Endothelial cell of umbilical vein (primary cell): Measurements from ENCODE around the gene ZDHHC22. TPM values are rescaled to one million over a fixed set of nuclear protein-coding genes. Genes with fewer than 3 reads are reported as not detected.

ENCODE experiments used
- BruUV-seq: library from RNA; stranded (reverse); fragments of 400-500 nt; replicated peaks from 2 replicates; lab custom pipeline; 2021; lab: Mats Ljungman, UMichigan
- CTCF ChIA-PET: fragments of 300-600, 350-600 bp; sonication (Branson Sonifier 250); formaldehyde crosslinking; loops from one replicate; lab custom pipeline; 2021; ENCODE audit warnings: antibody characterized with exemption, inconsistent platforms; lab: Charles Lee
- POLR2A ChIA-PET: fragments of 300-600, 350-600 bp; sonication (Branson Sonifier 250); formaldehyde crosslinking; loops from one replicate; lab custom pipeline; 2021; ENCODE audit warnings: antibody characterized with exemption, inconsistent platforms; lab: Charles Lee
- DNase-seq: peaks from one replicate; pipeline ENCODE4 v3.0.0-alpha.2; 2011; ENCODE audit warnings: low read depth, low spot score
- FAIRE-seq: peaks from 2 replicates; lab custom pipeline; 2011; peaks lifted over from hg19 to GRCh38; lab: Jason Lieb, UNC
- H2AFZ ChIP-seq: 2 replicates; pipeline ENCODE4 v1.6.0; 2012; ENCODE audit warnings: low read depth, low read length, control low read depth, inconsistent platforms
- H3K27ac ChIP-seq: 2 replicates; pipeline ENCODE4 v1.5.1; 2011; ENCODE audit warnings: low read depth, mild to moderate bottlenecking, control low read depth, low read length, moderate library complexity; ENCODE audit not compliant: insufficient read depth
- H3K27me3 ChIP-seq, 2 experiments: 2 replicates each; pipeline versions ENCODE4 v1.6.0 to v1.6.1; 2011; ENCODE audit warnings: low read length in 2 of 2, mixed read lengths in 1 of 2; ENCODE audit not compliant: control insufficient read depth in 2 of 2, insufficient read depth in 2 of 2
- H3K36me3 ChIP-seq, 2 experiments: 2 replicates in 1 of 2; 3 replicates in 1 of 2; pipeline ENCODE4 v1.5.1; 2011; ENCODE audit warnings: low read length in 2 of 2, mild to moderate bottlenecking in 1 of 2, moderate library complexity in 1 of 2; ENCODE audit not compliant: control insufficient read depth in 2 of 2, insufficient read depth in 2 of 2; ENCODE audit errors: extremely low read depth in 1 of 2
- H3K4me1 ChIP-seq: 3 replicates; pipeline ENCODE4 v1.5.1; 2011; ENCODE audit warnings: mild to moderate bottlenecking, low read length; ENCODE audit not compliant: control insufficient read depth, insufficient read depth; ENCODE audit errors: extremely low read depth
- H3K4me2 ChIP-seq: 2 replicates; pipeline ENCODE4 v1.6.1; 2011; ENCODE audit warnings: low read length, control low read depth, mixed read lengths; ENCODE audit not compliant: insufficient read depth
- H3K4me3 ChIP-seq, 3 experiments: fragments of 200-600 bp in 1 of 3; sonication (generic), shearing (Covaris generic) in 1 of 3; replicated peaks in 1 of 3; 2 replicates each; pipeline ENCODE4 v1.5.1; 2011 to 2016; ENCODE audit warnings: control low read depth in 3 of 3, low read length in 3 of 3, mild to moderate bottlenecking in 2 of 3, inconsistent platforms in 1 of 3, low read depth in 1 of 3, moderate library complexity in 1 of 3; ENCODE audit not compliant: insufficient read depth in 1 of 3
- H3K79me2 ChIP-seq: 2 replicates; pipeline ENCODE4 v1.6.0; 2012; ENCODE audit warnings: low read length, inconsistent platforms; ENCODE audit not compliant: control insufficient read depth, insufficient read depth
- H3K9ac ChIP-seq: replicated peaks from 2 replicates; pipeline ENCODE3; 2011; ENCODE audit warnings: low read length, control low read depth; ENCODE audit not compliant: insufficient read depth; ENCODE audit errors: extremely low read depth
- H3K9me1 ChIP-seq: replicated peaks from 3 replicates; pipeline ENCODE4 v1.6.0; 2011; ENCODE audit warnings: mild to moderate bottlenecking, low read length; ENCODE audit not compliant: control insufficient read depth, insufficient read depth; ENCODE audit errors: extremely low read depth
- H3K9me3 ChIP-seq: replicated peaks from 2 replicates; pipeline ENCODE4 v1.5.1; 2012; ENCODE audit warnings: low read length, inconsistent platforms; ENCODE audit not compliant: control insufficient read depth, insufficient read depth
- H4K20me1 ChIP-seq: replicated peaks from 2 replicates; pipeline ENCODE3; 2011; ENCODE audit warnings: mild to moderate bottlenecking, low read length; ENCODE audit not compliant: control insufficient read depth, insufficient read depth; ENCODE audit errors: extremely low read depth
- CTCF ChIP-seq, 2 donors: IDR thresholded peaks; 1 replicate in 1 of 2; 2 replicates in 1 of 2; pipeline ENCODE4 v1.5.1; 2011; ENCODE audit warnings: low read length in 2 of 2, mild to moderate bottlenecking in 2 of 2, moderate library complexity in 2 of 2, control low read depth in 1 of 2, inconsistent platforms in 1 of 2, low read depth in 1 of 2; ENCODE audit not compliant: insufficient read depth in 1 of 2; ENCODE audit errors: extremely low read depth in 1 of 2
- EZH2 ChIP-seq: IDR thresholded peaks from 2 replicates; pipeline ENCODE4 v1.6.1; 2012; ENCODE audit warnings: borderline replicate concordance, low read depth, mild to moderate bottlenecking, moderate library complexity, low read length, inconsistent platforms; ENCODE audit not compliant: severe bottlenecking
- FOS ChIP-seq: IDR thresholded peaks from 2 replicates; pipeline ENCODE4 v1.6.1; 2011; ENCODE audit warnings: mild to moderate bottlenecking, low read length, moderate library complexity, borderline replicate concordance; ENCODE audit not compliant: insufficient read depth
- GATA2 ChIP-seq: IDR thresholded peaks from 2 replicates; pipeline ENCODE4 v1.7.0; 2011; ENCODE audit warnings: low read depth, mild to moderate bottlenecking, moderate library complexity, mixed read lengths, low read length; ENCODE audit not compliant: insufficient read length, insufficient read depth
- JUN ChIP-seq: IDR thresholded peaks from 2 replicates; pipeline ENCODE4 v1.6.1; 2011; ENCODE audit warnings: borderline replicate concordance, low read depth; ENCODE audit not compliant: insufficient read length, insufficient read depth
- MAX ChIP-seq: IDR thresholded peaks from 2 replicates; pipeline ENCODE4 v1.6.1; 2011; ENCODE audit not compliant: insufficient read depth, insufficient read length
- MYC ChIP-seq: IDR thresholded peaks from one replicate; pipeline ENCODE4 v1.6.1; 2011; ENCODE audit warnings: mild to moderate bottlenecking, low read depth, low read length
- POLR2A ChIP-seq: IDR thresholded peaks from 2 replicates; pipeline ENCODE4 v1.6.1; 2012; ENCODE audit warnings: low read depth, mild to moderate bottlenecking, control low read depth, low read length
- POLR2AphosphoS5 ChIP-seq: IDR thresholded peaks from 2 replicates; pipeline ENCODE4 v1.6.1; 2012; ENCODE audit warnings: low read depth, mild to moderate bottlenecking, control low read depth, low read length, moderate library complexity; ENCODE audit not compliant: insufficient read depth
- dilution Hi-C: fragments of 300-500 bp; cut with MboI; formaldehyde crosslinking; loops from one replicate; pipeline ENCODE4 v1.15.0; 2019; ENCODE audit warnings: low sequenced_read_pairs; ENCODE audit not compliant: extremely low pct_ligation_motif_present
- intact Hi-C: fragments of 100-400 bp; cut with micrococcal nuclease; formaldehyde crosslinking; loops from one replicate; pipeline ENCODE4 v1.10.0; 2022
- polyA plus RNA-seq, 4 experiments: library from polyadenylated mRNA; depleted of rRNA in 3 of 4; stranded (reverse) in 3 of 4; unstranded in 1 of 4; fragments of >200 nt; gene quantifications; 2 replicates each; pipeline versions ENCODE4 v1.2.1 to v1.2.3, GENCODE V29; 2011 to 2012; ENCODE audit warnings: missing spikeins in 1 of 4
- total RNA-seq: library from RNA; stranded (reverse); gene quantifications from 2 replicates; pipeline ENCODE4 v1.2.3, GENCODE V29; 2021

The ZDHHC22 gene
- total and polyA plus RNA-seq, 2 donors (not counting 3 experiments of a cell fraction or from before 2014, with no cell fraction given): 0.03 to 0.24 TPM

- ChIA-PET CTCF (interaction anchor here (0.8 to 1.9 kb wide), 4 partner anchors 10 to 238 kb away, joined by 3 to 11 read pairs (median 4); no protein-coding TSS in a partner anchor), POLR2A (no interaction called here)
- peaks cover 12 to 14% of the 10 kb centered on the region in 2 experiments for H3K36me3 ChIP-seq
- H3K9ac ChIP-seq: no peak overlapping the region
- H4K20me1 ChIP-seq: no peaks in the 10 kb centered on the region
- H3K79me2 ChIP-seq: no peaks in the 10 kb centered on the region
- no peak overlapping the region for H2AFZ ChIP-seq
- FAIRE-seq (no peak), DNase-seq (no peak)
- no peak overlapping the region for H3K27ac ChIP-seq
- dilution Hi-C loops: no loop called here
- no peaks in the 10 kb centered on the region for H3K9me1 ChIP-seq
- no TSS peak for BruUV-seq
- no peak overlapping the region for H3K4me3 ChIP-seq
- no peak overlapping the region for H3K4me2 ChIP-seq
- no peak for TF ChIP-seq CTCF (IDR thresholded peaks at IDR 0.05; ENCODE audit: extremely low read depth in 1 of 2, insufficient read depth in 1 of 2, low read depth in 1 of 2, low read length in 2 of 2)
- no peak for TF ChIP-seq GATA2
- no peak for TF ChIP-seq POLR2AphosphoS5
- TF ChIP-seq FOS: no peak
- TF ChIP-seq EZH2: no peak
- no peak for TF ChIP-seq MYC
- TF ChIP-seq POLR2A: no peak
- no peak for TF ChIP-seq MAX
- no peak for TF ChIP-seq JUN
- H3K9me3 ChIP-seq: no peaks in the 10 kb centered on the region
- H3K27me3 ChIP-seq: no peaks in the 10 kb centered on the region
- H3K4me1 ChIP-seq: peaks cover 14% of the 10 kb centered on the region
- intact Hi-C loops: no loop called here
Observed at GRCh38 chr14:77113644-77114043, 27.9 kb downstream of the ZDHHC22 start.
